ENCODE data around the gene JAZF1.

JAZF1 gene

GRCh38 chr7:28069807-28070206, 110.8 kb downstream of the JAZF1 start:
- no peak for DNase-seq

GRCh38 chr7:28069388-28069787, 111.2 kb downstream of the JAZF1 start:
- no peak for DNase-seq

- no peak for DNase-seq
Observed at GRCh38 chr7:28068811-28069216, 111.8 kb downstream of the JAZF1 start.

- no peak for DNase-seq
Observed at GRCh38 chr7:28067171-28067570, 113.4 kb downstream of the JAZF1 start.

GRCh38 chr7:28065721-28066285, 114.8 kb downstream of the JAZF1 start:
- no peak for DNase-seq

GRCh38 chr7:28065308-28065707, 115.3 kb downstream of the JAZF1 start:
- DNase-seq: no peak

GRCh38 chr7:28064437-28064836, 116.2 kb downstream of the JAZF1 start:
- DNase-seq: no peak

GRCh38 chr7:28062197-28062991, 118.2 kb downstream of the JAZF1 start:
- DNase-seq: peak; percentile 34

GRCh38 chr7:28061824-28062196, 118.8 kb downstream of the JAZF1 start:
- DNase-seq: no peak

GRCh38 chr7:28060371-28060950, 120.1 kb downstream of the JAZF1 start:
- no peak for DNase-seq

GRCh38 chr7:28055161-28055544, 125.4 kb downstream of the JAZF1 start:
- DNase-seq: no peak

- no peak for DNase-seq
Observed at GRCh38 chr7:28054531-28055160, 125.9 kb downstream of the JAZF1 start.

GRCh38 chr7:28052933-28053332, 127.7 kb downstream of the JAZF1 start:
- DNase-seq: no peak

GRCh38 chr7:28048694-28049093, 131.9 kb downstream of the JAZF1 start:
- no peak for DNase-seq

- DNase-seq: no peak
Observed at GRCh38 chr7:28046035-28046434, 134.6 kb downstream of the JAZF1 start.

GRCh38 chr7:28045592-28045991, 135.0 kb downstream of the JAZF1 start:
- DNase-seq: no peak

- no peak for DNase-seq
Observed at GRCh38 chr7:28044825-28045224, 135.8 kb downstream of the JAZF1 start.

- no peak for DNase-seq
Observed at GRCh38 chr7:28042721-28043120, 137.9 kb downstream of the JAZF1 start.

- DNase-seq: no peak
Observed at GRCh38 chr7:28041508-28042314, 138.9 kb downstream of the JAZF1 start.

- DNase-seq: no peak
Observed at GRCh38 chr7:28038175-28038797, 142.3 kb downstream of the JAZF1 start.

- DNase-seq: no peak
Observed at GRCh38 chr7:28037220-28038010, 143.2 kb downstream of the JAZF1 start.

GRCh38 chr7:28036696-28037095, 143.9 kb downstream of the JAZF1 start:
- DNase-seq: no peak
